ENCODE measurements around the gene NAGS.
"Not testable (repeated sequence)": the region's sequence is repeated elsewhere in the genome, so short reads cannot be mapped to it uniquely, and the experiment has no call there.

The NAGS gene

GRCh38 chr17:43984521-43984920 lies 19.9 kb upstream of the NAGS start:
- no peak for DNase-seq

GRCh38 chr17:43986225-43986981 lies 18.0 kb upstream of the NAGS start:
- no peak for DNase-seq

GRCh38 chr17:43987131-43988021 lies 17.0 kb upstream of the NAGS start:
- DNase-seq = no peak

- no peak for DNase-seq
Measured at GRCh38 chr17:43988301-43988700, 16.1 kb upstream of the NAGS start.

GRCh38 chr17:43992641-43993040 lies 11.8 kb upstream of the NAGS start:
- DNase-seq = no peak

GRCh38 chr17:43994272-43995149 lies 9.9 kb upstream of the NAGS start:
- DNase-seq = peak; percentile 75

- DNase-seq = no peak
Measured at GRCh38 chr17:43995150-43995471, 9.3 kb upstream of the NAGS start.

- DNase-seq = not testable (repeated sequence)
Measured at GRCh38 chr17:43997180-43997579, 7.2 kb upstream of the NAGS start.

GRCh38 chr17:43998552-43998951 lies 5.9 kb upstream of the NAGS start:
- DNase-seq = no peak

GRCh38 chr17:43999024-43999423 lies 5.4 kb upstream of the NAGS start:
- no peak for DNase-seq

- DNase-seq = no peak
Measured at GRCh38 chr17:44000141-44000860, 4.1 kb upstream of the NAGS start.

- DNase-seq = no peak
Measured at GRCh38 chr17:44000871-44001460, 3.5 kb upstream of the NAGS start.

- no peak for DNase-seq
Measured at GRCh38 chr17:44001461-44001920, 2.9 kb upstream of the NAGS start.

- no peak for DNase-seq
Measured at GRCh38 chr17:44002141-44002848, 2.1 kb upstream of the NAGS start.

- peak; percentile 34 for DNase-seq
Measured at GRCh38 chr17:44004761-44005526, 522 bp downstream of the NAGS start.

- peak; percentile 56 for DNase-seq
Measured at GRCh38 chr17:44005527-44006271, 1.3 kb downstream of the NAGS start.

- DNase-seq = no peak
Measured at GRCh38 chr17:44006272-44006597, 1.8 kb downstream of the NAGS start.

- DNase-seq = peak; percentile 100
Measured at GRCh38 chr17:44006598-44007345, 2.4 kb downstream of the NAGS start.

All from CD4-positive, alpha-beta T cell treated with Interleukin-17A for 4 hours (primary cell).